ENCODE results near the gene PARD3. TPM values are rescaled to one million over a fixed set of nuclear protein-coding genes. Genes with fewer than 3 reads are reported as not detected.

The PARD3 gene
- total and polyA plus RNA-seq, 2 donors (not counting 3 experiments of a cell fraction or from before 2014, with no cell fraction given): 7.3 to 24.1 TPM

DNA sequence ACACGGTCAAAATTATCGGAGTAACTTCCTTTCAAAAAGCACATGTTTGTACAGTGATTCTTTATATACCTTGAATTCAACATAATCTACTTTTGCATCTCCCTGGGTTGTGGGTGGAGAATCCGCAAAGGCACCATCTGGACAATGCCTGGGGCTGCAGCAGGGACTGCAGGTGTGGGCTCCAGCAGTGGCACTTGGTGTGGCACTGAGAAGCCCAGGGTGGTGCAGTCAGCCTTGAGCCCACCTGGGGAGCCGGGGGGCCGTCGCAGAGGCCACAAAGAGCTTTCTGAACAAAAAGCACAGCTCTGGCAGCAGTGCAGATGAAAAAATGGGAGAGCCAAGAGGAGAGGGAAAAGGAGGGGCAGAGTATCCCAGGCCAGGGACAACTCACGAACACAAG, 22.2 kb downstream of the PARD3 start:
- Histone ChIP-seq H2AFZ (ENCODE audit: low read depth, low read length) (no peak overlapping the region), H3K4me1 (ENCODE audit: control insufficient read depth, extremely low read depth, insufficient read depth, low read length) (no peaks in the 10 kb centered on the region), H3K27me3 (ENCODE audit: control insufficient read depth in 2 of 2, insufficient read depth in 2 of 2, low read length in 2 of 2) (no peaks in the 10 kb centered on the region), H3K9ac (replicated peaks; ENCODE audit: extremely low read depth, insufficient read depth, low read length) (no peak overlapping the region), H3K4me3 (replicated peaks in 1 of 3; ENCODE audit: insufficient read depth in 1 of 3, low read depth in 1 of 3, low read length in 3 of 3) (no peak overlapping the region), H3K9me1 (replicated peaks; ENCODE audit: control insufficient read depth, extremely low read depth, insufficient read depth, low read length) (no peaks in the 10 kb centered on the region), H3K36me3 (ENCODE audit: control insufficient read depth in 2 of 2, extremely low read depth in 1 of 2, insufficient read depth in 2 of 2, low read length in 2 of 2) (no peaks in the 10 kb centered on the region), H3K9me3 (replicated peaks; ENCODE audit: control insufficient read depth, insufficient read depth, low read length) (no peaks in the 10 kb centered on the region), H3K27ac (ENCODE audit: insufficient read depth, low read depth, low read length) (no peak overlapping the region), H3K79me2 (ENCODE audit: control insufficient read depth, insufficient read depth, low read length) (peaks cover 11% of the 10 kb centered on the region), H4K20me1 (replicated peaks; ENCODE audit: control insufficient read depth, extremely low read depth, insufficient read depth, low read length) (no peaks in the 10 kb centered on the region), H3K4me2 (ENCODE audit: insufficient read depth, low read length) (no peak overlapping the region)
- ChIA-PET POLR2A (no interaction called here), CTCF (interaction anchor here (1.3 to 1.6 kb wide), 2 partner anchors 12 kb away, joined by 3 to 7 read pairs; no protein-coding TSS in a partner anchor)
- FAIRE-seq (no peak), DNase-seq (ENCODE audit: low read depth, low spot score) (no peak)
- dilution Hi-C loops (cut with MboI; ENCODE audit: extremely low pct_ligation_motif_present, low sequenced_read_pairs): no loop called here
- BruUV-seq (replicated peaks): no TSS peak
- intact Hi-C loops (cut with micrococcal nuclease): no loop called here
- TF ChIP-seq, protein P1, sequence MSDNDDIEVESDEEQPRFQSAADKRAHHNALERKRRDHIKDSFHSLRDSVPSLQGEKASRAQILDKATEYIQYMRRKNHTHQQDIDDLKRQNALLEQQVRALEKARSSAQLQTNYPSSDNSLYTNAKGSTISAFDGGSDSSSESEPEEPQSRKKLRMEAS (IDR thresholded peaks at IDR 0.05; ENCODE audit: insufficient read depth, insufficient read length): no peak
- TF ChIP-seq MYC (IDR thresholded peaks at IDR 0.05; ENCODE audit: low read depth, low read length) (no peak), FOS (IDR thresholded peaks at IDR 0.05; ENCODE audit: borderline replicate concordance, insufficient read depth, low read length) (no peak), EZH2 (IDR thresholded peaks at IDR 0.05; ENCODE audit: borderline replicate concordance, low read depth, low read length, severe bottlenecking) (no peak), POLR2A (IDR thresholded peaks at IDR 0.05; ENCODE audit: low read depth, low read length) (no peak), GATA2 (IDR thresholded peaks at IDR 0.05; ENCODE audit: insufficient read depth, insufficient read length, low read depth, low read length) (no peak), JUN (IDR thresholded peaks at IDR 0.05; ENCODE audit: borderline replicate concordance, insufficient read depth, insufficient read length, low read depth) (no peak), POLR2AphosphoS5 (IDR thresholded peaks at IDR 0.05; ENCODE audit: insufficient read depth, low read depth, low read length) (no peak)
- TF ChIP-seq, protein P2, sequence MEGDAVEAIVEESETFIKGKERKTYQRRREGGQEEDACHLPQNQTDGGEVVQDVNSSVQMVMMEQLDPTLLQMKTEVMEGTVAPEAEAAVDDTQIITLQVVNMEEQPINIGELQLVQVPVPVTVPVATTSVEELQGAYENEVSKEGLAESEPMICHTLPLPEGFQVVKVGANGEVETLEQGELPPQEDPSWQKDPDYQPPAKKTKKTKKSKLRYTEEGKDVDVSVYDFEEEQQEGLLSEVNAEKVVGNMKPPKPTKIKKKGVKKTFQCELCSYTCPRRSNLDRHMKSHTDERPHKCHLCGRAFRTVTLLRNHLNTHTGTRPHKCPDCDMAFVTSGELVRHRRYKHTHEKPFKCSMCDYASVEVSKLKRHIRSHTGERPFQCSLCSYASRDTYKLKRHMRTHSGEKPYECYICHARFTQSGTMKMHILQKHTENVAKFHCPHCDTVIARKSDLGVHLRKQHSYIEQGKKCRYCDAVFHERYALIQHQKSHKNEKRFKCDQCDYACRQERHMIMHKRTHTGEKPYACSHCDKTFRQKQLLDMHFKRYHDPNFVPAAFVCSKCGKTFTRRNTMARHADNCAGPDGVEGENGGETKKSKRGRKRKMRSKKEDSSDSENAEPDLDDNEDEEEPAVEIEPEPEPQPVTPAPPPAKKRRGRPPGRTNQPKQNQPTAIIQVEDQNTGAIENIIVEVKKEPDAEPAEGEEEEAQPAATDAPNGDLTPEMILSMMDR (IDR thresholded peaks at IDR 0.05; ENCODE audit: extremely low read depth in 1 of 2, insufficient read depth in 1 of 2, low read depth in 1 of 2, low read length in 2 of 2): no peak
